GM23338 (cell line): ENCODE measurements around the gene GPATCH4.

Experiments used
- EZH2 ChIP-seq: fragments of 200-600 bp; sonication (generic); IDR thresholded peaks from one replicate; pipeline ENCODE4 v1.8.0; 2017; ENCODE audit warnings: antibody characterized with exemption, mild to moderate bottlenecking, low read depth; ENCODE audit not compliant: unreplicated experiment
- POLR2AphosphoS5 ChIP-seq: IDR thresholded peaks from 2 replicates; pipeline ENCODE4 v1.6.1; 2016; ENCODE audit warnings: antibody characterized with exemption, low read depth
- REST ChIP-seq: IDR thresholded peaks from one replicate; pipeline ENCODE4 v1.6.1; 2018; ENCODE audit warnings: antibody characterized with exemption; ENCODE audit not compliant: unreplicated experiment
- TF ChIP-seq, protein P1 (sequence below), 2 experiments: fragments of 200-600 bp in 1 of 2; sonication (generic) in 1 of 2; conservative IDR thresholded peaks; 2 replicates each; pipeline versions ENCODE4 v1.5.1 to v1.6.1; 2016 to 2017; ENCODE audit warnings: antibody characterized with exemption in 2 of 2, low read depth in 2 of 2, mild to moderate bottlenecking in 2 of 2, moderate library complexity in 1 of 2

GRCh38 chr1:156601122-156601830 lies at the start of gene GPATCH4:
- TF ChIP-seq, protein P1, sequence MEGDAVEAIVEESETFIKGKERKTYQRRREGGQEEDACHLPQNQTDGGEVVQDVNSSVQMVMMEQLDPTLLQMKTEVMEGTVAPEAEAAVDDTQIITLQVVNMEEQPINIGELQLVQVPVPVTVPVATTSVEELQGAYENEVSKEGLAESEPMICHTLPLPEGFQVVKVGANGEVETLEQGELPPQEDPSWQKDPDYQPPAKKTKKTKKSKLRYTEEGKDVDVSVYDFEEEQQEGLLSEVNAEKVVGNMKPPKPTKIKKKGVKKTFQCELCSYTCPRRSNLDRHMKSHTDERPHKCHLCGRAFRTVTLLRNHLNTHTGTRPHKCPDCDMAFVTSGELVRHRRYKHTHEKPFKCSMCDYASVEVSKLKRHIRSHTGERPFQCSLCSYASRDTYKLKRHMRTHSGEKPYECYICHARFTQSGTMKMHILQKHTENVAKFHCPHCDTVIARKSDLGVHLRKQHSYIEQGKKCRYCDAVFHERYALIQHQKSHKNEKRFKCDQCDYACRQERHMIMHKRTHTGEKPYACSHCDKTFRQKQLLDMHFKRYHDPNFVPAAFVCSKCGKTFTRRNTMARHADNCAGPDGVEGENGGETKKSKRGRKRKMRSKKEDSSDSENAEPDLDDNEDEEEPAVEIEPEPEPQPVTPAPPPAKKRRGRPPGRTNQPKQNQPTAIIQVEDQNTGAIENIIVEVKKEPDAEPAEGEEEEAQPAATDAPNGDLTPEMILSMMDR (conservative IDR thresholded peaks at IDR 0.05; ENCODE audit: low read depth in 2 of 2), result no peak
- no peak for TF ChIP-seq EZH2
- no peak for TF ChIP-seq REST
- TF ChIP-seq POLR2AphosphoS5, result peak; percentile 87
